Prostate gland (tissue), 2 donors: ENCODE data around the gene TBC1D22A.

ENCODE experiments used
- CTCF ChIP-seq, 4 experiments: fragments of 200-600 bp in 2 of 4; fragments of 450-650 bp in 2 of 4; sonication (generic) in 2 of 4; IDR thresholded peaks; 1 replicate in 3 of 4; 2 replicates in 1 of 4; pipeline ENCODE4 v1.5.1; 2016 to 2019; ENCODE audit warnings: antibody characterized with exemption in 4 of 4, mild to moderate bottlenecking in 2 of 4, moderate library complexity in 2 of 4
- POLR2A ChIP-seq: fragments of 450-650 bp; IDR thresholded peaks from one replicate; pipeline ENCODE4 v1.6.1; 2016; ENCODE audit warnings: antibody characterized with exemption, mild to moderate bottlenecking

- TF ChIP-seq CTCF (IDR thresholded peaks at IDR 0.05) (no peak), POLR2A (no peak)
Measured at GRCh38 chr22:47000888-47001287, 238.4 kb downstream of the TBC1D22A start.
